ENCODE results near the gene DEPDC7.

DNA sequence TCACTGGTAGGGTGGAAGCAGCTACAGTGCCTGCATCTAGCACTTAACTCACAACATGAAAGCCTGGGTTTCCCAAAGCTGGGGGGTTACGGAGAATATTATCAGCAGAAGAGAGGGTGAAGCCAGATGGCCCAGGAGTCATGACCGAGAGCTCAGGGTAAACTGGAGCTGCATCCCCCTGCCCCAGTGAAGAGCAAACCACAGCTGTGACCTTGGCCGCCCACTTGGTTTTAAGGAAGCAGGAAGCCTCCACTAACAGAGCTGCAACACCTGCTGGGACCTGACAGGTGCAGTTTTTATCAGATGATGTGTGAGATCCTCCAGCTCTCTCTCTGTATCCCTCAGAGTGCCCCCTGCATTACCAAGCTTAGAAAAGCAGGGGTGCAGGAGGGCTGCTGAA is 44.6 kb downstream of the DEPDC7 start:
- TF ChIP-seq CTCF (conservative IDR thresholded peaks at IDR 0.05 in 1 of 2, IDR thresholded peaks at IDR 0.05 in 1 of 2; ENCODE audit: extremely low read depth in 1 of 2, insufficient read depth in 1 of 2, low read depth in 1 of 2, low read length in 2 of 2) = no peak
- TF ChIP-seq EZH2 (IDR thresholded peaks at IDR 0.05; ENCODE audit: borderline replicate concordance, low read length) = no peak
